ENCODE data around the gene ADRA2C.

ADRA2C gene

GRCh38 chr4:3766036-3766784, at the start of gene ADRA2C:
TSS of gene ADRA2C (plus strand) at chr4:3766385. CDS start at chr4:3766607, 222 bp downstream.
- no peak for DNase-seq (ENCODE audit: low read depth in 2 of 2)

- no peak for DNase-seq (ENCODE audit: low read depth in 2 of 2)
These were observed 49.5 kb upstream of the ADRA2C start for GRCh38 chr4:3716631-3717235.

- DNase-seq (ENCODE audit: low read depth in 2 of 2) = no peak
These were observed 48.9 kb upstream of the ADRA2C start for GRCh38 chr4:3717241-3717640.

GRCh38 chr4:3718462-3718861, 47.7 kb upstream of the ADRA2C start:
- DNase-seq (ENCODE audit: low read depth in 2 of 2) = no peak

- no peak for DNase-seq (ENCODE audit: low read depth in 2 of 2)
These were observed 47.0 kb upstream of the ADRA2C start for GRCh38 chr4:3719191-3719590.

- no peak for DNase-seq (ENCODE audit: low read depth in 2 of 2)
These were observed 46.3 kb upstream of the ADRA2C start for GRCh38 chr4:3719836-3720235.

GRCh38 chr4:3720466-3720865, 45.7 kb upstream of the ADRA2C start:
- DNase-seq (ENCODE audit: low read depth in 2 of 2) = no peak

GRCh38 chr4:3721186-3721585, 45.0 kb upstream of the ADRA2C start:
- DNase-seq (ENCODE audit: low read depth in 2 of 2) = no peak

- DNase-seq (ENCODE audit: low read depth in 2 of 2) = no peak
These were observed 44.6 kb upstream of the ADRA2C start for GRCh38 chr4:3721627-3722026.

- DNase-seq (ENCODE audit: low read depth in 2 of 2) = no peak
These were observed 43.5 kb upstream of the ADRA2C start for GRCh38 chr4:3722446-3723231.

- no peak for DNase-seq (ENCODE audit: low read depth in 2 of 2)
These were observed 42.9 kb upstream of the ADRA2C start for GRCh38 chr4:3723232-3723642.

- DNase-seq (ENCODE audit: low read depth in 2 of 2) = no peak
These were observed 41.6 kb upstream of the ADRA2C start for GRCh38 chr4:3724319-3725231.

GRCh38 chr4:3725936-3726870, 40.0 kb upstream of the ADRA2C start:
- DNase-seq (ENCODE audit: low read depth in 2 of 2) = no peak

GRCh38 chr4:3727847-3728469, 38.2 kb upstream of the ADRA2C start:
- no peak for DNase-seq (ENCODE audit: low read depth in 2 of 2)

- DNase-seq (ENCODE audit: low read depth in 2 of 2) = no peak
These were observed 36.9 kb upstream of the ADRA2C start for GRCh38 chr4:3729188-3729881.

GRCh38 chr4:3729882-3730226, 36.3 kb upstream of the ADRA2C start:
- no peak for DNase-seq (ENCODE audit: low read depth in 2 of 2)

GRCh38 chr4:3730422-3731190, 35.6 kb upstream of the ADRA2C start:
- DNase-seq (ENCODE audit: low read depth in 2 of 2) = no peak

- no peak for DNase-seq (ENCODE audit: low read depth in 2 of 2)
These were observed 33.8 kb upstream of the ADRA2C start for GRCh38 chr4:3732076-3733028.

Data from fibroblast of skin of left quadriceps (primary cell).